GM12878 (cell line): ENCODE results near the gene AP2A2.

ENCODE experiments used
- CREB1 ChIP-seq: IDR thresholded peaks from 2 replicates; pipeline ENCODE4 v1.6.1; 2012; ENCODE audit warnings: low read depth, mild to moderate bottlenecking, inconsistent platforms
- HDGF ChIP-seq: fragments of 450-650 bp; IDR thresholded peaks from 2 replicates; pipeline ENCODE4 v1.6.1; 2016; ENCODE audit warnings: antibody characterized with exemption
- PAX5 ChIP-seq: IDR thresholded peaks from 2 replicates; pipeline ENCODE4 v1.6.1; 2011; ENCODE audit warnings: low read depth, low read length, borderline replicate concordance
- TF ChIP-seq, protein P1 (sequence below): fragments of 450-650 bp; formaldehyde crosslinking; IDR thresholded peaks from 2 replicates; pipeline ENCODE4 v1.4.0; 2020; ENCODE audit warnings: mild to moderate bottlenecking, moderate library complexity
- TF ChIP-seq, protein P2 (sequence below): fragments of 450-650 bp; conservative IDR thresholded peaks from 2 replicates; pipeline ENCODE4 v1.6.1; 2017; ENCODE audit warnings: mild to moderate bottlenecking, moderate library complexity

DNA sequence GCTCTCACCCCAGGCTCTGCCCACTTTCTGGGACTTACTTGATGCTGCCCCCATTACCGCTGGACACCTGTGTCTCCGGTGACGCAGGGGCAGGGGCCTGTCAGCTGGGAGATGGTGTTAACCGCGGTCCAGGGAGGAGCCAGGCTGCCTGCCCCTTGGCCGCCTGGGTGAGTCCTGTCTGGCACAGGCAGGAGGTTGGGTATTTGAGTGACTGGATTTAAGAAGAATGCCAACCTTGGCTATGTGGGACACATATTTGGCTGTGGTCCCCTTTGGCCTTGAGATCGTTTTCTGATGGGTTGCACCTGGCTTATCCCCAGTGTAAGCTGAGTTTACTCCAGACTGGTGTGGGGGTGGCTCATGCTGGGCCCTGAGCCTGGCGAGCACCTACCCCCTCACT is 108.3 kb downstream of the AP2A2 start:
- TF ChIP-seq CREB1 (no peak), HDGF (no peak), PAX5 (no peak)
- TF ChIP-seq, protein P1, sequence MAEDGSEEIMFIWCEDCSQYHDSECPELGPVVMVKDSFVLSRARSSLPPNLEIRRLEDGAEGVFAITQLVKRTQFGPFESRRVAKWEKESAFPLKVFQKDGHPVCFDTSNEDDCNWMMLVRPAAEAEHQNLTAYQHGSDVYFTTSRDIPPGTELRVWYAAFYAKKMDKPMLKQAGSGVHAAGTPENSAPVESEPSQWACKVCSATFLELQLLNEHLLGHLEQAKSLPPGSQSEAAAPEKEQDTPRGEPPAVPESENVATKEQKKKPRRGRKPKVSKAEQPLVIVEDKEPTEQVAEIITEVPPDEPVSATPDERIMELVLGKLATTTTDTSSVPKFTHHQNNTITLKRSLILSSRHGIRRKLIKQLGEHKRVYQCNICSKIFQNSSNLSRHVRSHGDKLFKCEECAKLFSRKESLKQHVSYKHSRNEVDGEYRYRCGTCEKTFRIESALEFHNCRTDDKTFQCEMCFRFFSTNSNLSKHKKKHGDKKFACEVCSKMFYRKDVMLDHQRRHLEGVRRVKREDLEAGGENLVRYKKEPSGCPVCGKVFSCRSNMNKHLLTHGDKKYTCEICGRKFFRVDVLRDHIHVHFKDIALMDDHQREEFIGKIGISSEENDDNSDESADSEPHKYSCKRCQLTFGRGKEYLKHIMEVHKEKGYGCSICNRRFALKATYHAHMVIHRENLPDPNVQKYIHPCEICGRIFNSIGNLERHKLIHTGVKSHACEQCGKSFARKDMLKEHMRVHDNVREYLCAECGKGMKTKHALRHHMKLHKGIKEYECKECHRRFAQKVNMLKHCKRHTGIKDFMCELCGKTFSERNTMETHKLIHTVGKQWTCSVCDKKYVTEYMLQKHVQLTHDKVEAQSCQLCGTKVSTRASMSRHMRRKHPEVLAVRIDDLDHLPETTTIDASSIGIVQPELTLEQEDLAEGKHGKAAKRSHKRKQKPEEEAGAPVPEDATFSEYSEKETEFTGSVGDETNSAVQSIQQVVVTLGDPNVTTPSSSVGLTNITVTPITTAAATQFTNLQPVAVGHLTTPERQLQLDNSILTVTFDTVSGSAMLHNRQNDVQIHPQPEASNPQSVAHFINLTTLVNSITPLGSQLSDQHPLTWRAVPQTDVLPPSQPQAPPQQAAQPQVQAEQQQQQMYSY, result no peak
- TF ChIP-seq, protein P2, sequence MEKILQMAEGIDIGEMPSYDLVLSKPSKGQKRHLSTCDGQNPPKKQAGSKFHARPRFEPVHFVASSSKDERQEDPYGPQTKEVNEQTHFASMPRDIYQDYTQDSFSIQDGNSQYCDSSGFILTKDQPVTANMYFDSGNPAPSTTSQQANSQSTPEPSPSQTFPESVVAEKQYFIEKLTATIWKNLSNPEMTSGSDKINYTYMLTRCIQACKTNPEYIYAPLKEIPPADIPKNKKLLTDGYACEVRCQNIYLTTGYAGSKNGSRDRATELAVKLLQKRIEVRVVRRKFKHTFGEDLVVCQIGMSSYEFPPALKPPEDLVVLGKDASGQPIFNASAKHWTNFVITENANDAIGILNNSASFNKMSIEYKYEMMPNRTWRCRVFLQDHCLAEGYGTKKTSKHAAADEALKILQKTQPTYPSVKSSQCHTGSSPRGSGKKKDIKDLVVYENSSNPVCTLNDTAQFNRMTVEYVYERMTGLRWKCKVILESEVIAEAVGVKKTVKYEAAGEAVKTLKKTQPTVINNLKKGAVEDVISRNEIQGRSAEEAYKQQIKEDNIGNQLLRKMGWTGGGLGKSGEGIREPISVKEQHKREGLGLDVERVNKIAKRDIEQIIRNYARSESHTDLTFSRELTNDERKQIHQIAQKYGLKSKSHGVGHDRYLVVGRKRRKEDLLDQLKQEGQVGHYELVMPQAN, result no peak
